ENCODE data around the gene PLEKHM2. TPM values are rescaled to one million over a fixed set of nuclear protein-coding genes. Genes with fewer than 3 reads are reported as not detected.
A peak's percentile ranks its signal among the peaks of the same experiment; 100 is the strongest.

PLEKHM2 gene
- total RNA-seq, 2 experiments from 2014 or later: 48.2 to 50.1 TPM

DNA sequence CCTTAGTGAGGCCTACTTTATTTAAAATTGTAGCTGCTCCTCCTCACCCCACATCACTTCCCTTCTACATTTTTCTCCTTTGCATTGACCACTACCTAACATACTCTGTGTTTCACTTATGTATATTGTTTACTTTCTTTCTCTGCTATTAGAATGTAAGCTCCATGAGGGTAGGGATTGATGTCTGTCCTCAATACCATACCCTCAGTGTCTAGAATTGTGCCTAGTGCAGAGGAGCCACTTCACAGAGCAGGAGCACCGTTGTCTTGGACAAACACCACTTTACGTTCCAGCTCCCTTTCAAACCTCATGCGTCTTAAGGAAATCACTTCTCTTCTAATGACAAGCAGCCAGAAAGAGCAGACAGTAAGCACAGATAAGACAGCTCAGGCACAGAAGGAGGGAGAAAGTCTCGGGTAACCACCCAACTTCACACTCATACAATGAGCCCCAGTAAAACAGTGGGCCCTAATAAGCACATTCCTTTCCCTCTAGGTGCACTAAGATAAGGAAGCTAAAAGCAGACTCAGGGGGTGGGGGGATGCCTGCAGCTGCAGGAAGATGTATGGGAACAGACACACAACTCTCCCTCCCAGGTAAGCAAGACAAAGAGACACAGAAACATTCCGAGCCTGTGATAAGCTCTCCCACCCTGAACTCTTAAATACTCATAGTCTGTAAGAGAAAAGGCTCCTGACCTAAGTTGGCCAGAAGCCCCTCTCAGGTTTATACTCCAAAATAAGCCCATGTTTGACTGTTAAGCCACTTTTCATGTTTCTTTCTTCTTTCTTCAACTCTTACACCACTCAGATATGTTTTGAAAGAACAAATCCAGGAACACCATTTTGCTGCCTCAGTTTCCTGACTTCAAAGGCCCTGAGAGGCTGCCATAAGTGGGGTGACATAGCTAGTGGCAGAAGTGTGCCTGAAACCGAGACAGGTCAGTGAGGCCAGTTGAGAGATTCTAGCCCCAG lies 7.1 kb upstream of the PLEKHM2 start:
- no peaks in the 10 kb centered on the region for H3K27me3 Mint-ChIP-seq
- intact Hi-C loops (cut with DNase I, micrococcal nuclease): loop anchor here in 1 of 2 experiments (5.0 kb wide), 1 partner anchor 150 kb away; the partner anchor contains the start of gene DNAJC16
- no peak overlapping the region for H3K27ac Mint-ChIP-seq
- no peaks in the 10 kb centered on the region for H3K9me3 Mint-ChIP-seq (ENCODE audit: low read depth)
- ChIA-PET POLR2A (interaction anchor here (0.6 kb wide), 1 partner anchor 59 kb away, joined by 3 read pairs; no protein-coding TSS in a partner anchor), CTCF (interaction anchor here (0.8 to 1.6 kb wide), 3 partner anchors 9 to 22 kb away, joined by 3 to 7 read pairs (median 5); no protein-coding TSS in a partner anchor)
- DNase-seq (no peak), ATAC-seq (no peak)
- peaks cover 25% of the 10 kb centered on the region for H3K4me1 Mint-ChIP-seq
- H3K4me3 Mint-ChIP-seq: no peak overlapping the region
- H3K36me3 Mint-ChIP-seq (ENCODE audit: low read depth): no peaks in the 10 kb centered on the region

DNA sequence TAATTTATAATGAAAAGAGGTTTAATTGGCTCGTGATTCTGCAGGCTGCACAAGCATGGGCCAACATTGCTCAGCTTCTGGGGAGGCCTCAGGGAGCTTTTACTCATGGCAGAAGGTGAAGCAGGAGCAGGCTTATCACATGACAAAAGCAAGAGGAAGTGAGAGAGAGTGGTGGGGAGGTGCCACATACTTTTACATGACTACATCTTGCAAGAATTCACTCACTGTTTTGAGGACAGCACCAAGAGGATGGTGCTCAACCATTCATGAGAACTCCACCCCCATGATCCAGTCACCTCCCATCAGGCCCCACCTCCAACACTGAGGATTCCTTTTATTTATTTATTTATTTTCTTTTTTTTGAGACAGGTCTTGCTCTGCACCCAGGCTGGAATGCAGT lies 5.5 kb upstream of the PLEKHM2 start:
- ATAC-seq (peak; percentile 79), DNase-seq (peak; percentile 32)
- Mint-ChIP-seq H3K4me1 (peaks cover 25% of the 10 kb centered on the region), H3K36me3 (ENCODE audit: low read depth) (no peaks in the 10 kb centered on the region), H3K27me3 (no peaks in the 10 kb centered on the region), H3K9me3 (ENCODE audit: low read depth) (no peaks in the 10 kb centered on the region), H3K4me3 (no peak overlapping the region), H3K27ac (no peak overlapping the region)
- intact Hi-C loops (cut with DNase I, micrococcal nuclease): loop anchor here in 1 of 2 experiments (5.0 kb wide), 1 partner anchor 151 kb away; the partner anchor contains the start of gene DNAJC16
- CTCF ChIA-PET: interaction anchor here (0.5 to 0.9 kb wide), 3 partner anchors 8 to 69 kb away, joined by 3 read pairs; no protein-coding TSS in a partner anchor
- POLR2A ChIA-PET: no interaction called here

DNA sequence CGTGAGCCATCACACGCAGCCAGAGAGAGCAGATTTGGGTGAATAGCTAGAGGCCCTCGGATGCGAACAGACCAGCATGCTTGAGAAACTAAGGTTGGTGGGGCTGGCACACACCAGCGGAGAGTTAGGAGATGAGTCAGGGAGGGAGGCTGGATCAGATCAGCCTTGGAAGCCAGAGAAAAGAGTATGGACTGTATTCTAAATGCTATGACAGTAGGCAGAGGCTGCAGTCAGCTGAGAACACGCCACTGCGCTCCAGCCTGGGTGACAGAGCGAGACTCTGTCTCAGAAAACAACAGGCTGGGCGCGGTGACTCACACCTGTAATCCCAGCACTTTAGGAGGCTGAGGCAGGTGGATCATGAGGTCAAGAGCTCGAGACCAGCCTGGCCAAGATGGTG lies 4.0 kb upstream of the PLEKHM2 start:
- no peak overlapping the region for H3K27ac Mint-ChIP-seq
- H3K4me1 Mint-ChIP-seq: peaks cover 28% of the 10 kb centered on the region
- H3K36me3 Mint-ChIP-seq (ENCODE audit: low read depth): no peaks in the 10 kb centered on the region
- ChIA-PET POLR2A (interaction anchor here (0.6 to 0.7 kb wide), 3 partner anchors 8 to 101 kb away, joined by 4 to 6 read pairs (median 6); no protein-coding TSS in a partner anchor), CTCF (interaction anchor here (0.7 to 1.2 kb wide), 2 partner anchors 11 to 203 kb away, joined by 3 read pairs; no protein-coding TSS in a partner anchor)
- no peak overlapping the region for H3K4me3 Mint-ChIP-seq
- ATAC-seq (no peak), DNase-seq (peak; percentile 44)
- no peaks in the 10 kb centered on the region for H3K9me3 Mint-ChIP-seq (ENCODE audit: low read depth)
- no peaks in the 10 kb centered on the region for H3K27me3 Mint-ChIP-seq
- intact Hi-C loops (cut with DNase I, micrococcal nuclease): loop anchor here in 1 of 2 experiments (1.0 to 10.0 kb wide), 6 partner anchors 63 to 1975 kb away; partner anchors contain the start of genes DDI2, DNAJC16, FHAD1 and PRDM2

GRCh38 chr1:15680561-15681348 lies 3.4 kb upstream of the PLEKHM2 start:
- Mint-ChIP-seq H3K9me3 (ENCODE audit: low read depth) (no peaks in the 10 kb centered on the region), H3K4me3 (no peak overlapping the region), H3K4me1 (peaks cover 34% of the 10 kb centered on the region), H3K36me3 (ENCODE audit: low read depth) (peaks cover 2% of the 10 kb centered on the region), H3K27ac (peak overlapping the region; percentile 64), H3K27me3 (no peaks in the 10 kb centered on the region)
- intact Hi-C loops (cut with DNase I, micrococcal nuclease): loop anchor here in 1 of 2 experiments (1.0 to 10.0 kb wide), 6 partner anchors 63 to 1976 kb away; partner anchors contain the start of genes DDI2, DNAJC16, FHAD1 and PRDM2
- DNase-seq: peak; percentile 52
- POLR2A ChIA-PET: interaction anchor here (0.6 to 0.7 kb wide), 5 partner anchors 9 to 273 kb away, joined by 3 to 6 read pairs (median 4); no protein-coding TSS in a partner anchor
- CTCF ChIA-PET: interaction anchor here (0.6 kb wide), 1 partner anchor 158 kb away, joined by 3 read pairs; no protein-coding TSS in a partner anchor
- ATAC-seq: peak; percentile 59

DNA sequence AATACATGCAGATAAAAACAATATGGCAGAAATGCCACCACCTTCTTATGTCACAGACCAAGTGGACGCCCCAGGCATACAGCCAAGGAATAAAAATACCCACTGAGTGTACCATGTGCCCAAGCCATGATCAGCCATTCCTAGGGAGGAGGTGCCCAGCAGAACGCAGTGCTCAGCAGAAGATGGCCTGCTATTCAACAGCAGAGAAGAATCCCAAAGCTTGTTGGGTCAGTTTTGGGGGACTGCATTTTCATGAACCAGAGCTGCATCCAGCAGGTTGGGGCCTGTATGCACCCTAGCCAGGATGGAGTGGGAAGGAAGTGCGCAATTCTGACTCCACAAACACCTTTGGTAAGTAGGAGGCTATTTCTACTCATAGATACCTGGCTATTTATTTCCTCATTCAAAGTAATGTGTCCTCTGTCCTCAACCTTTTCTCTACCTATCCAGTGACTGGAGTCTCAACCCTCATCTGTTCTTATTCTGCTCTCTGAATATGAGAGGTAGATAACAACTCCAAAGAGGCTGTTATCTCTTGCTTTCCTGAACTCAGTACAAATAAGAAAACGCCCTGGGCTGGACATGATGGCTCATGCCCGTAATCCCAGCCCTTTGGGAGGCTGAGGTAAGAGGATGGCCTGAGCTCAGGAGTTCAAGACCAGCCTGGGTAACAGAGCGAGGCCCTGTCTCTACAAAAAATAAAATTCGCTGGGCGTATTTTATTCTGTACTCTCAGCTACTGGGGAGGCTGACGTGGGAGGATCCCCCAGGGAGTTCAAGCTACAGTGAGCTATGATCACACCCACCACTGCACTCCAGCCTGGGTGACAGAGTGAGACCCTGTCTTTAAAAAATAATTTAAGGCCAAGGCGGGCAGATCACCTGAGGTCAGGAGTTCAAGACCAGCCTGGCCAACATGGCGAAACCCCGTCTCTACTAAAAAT lies 2.5 kb upstream of the PLEKHM2 start:
- peaks cover 6% of the 10 kb centered on the region for H3K36me3 Mint-ChIP-seq (ENCODE audit: low read depth)
- no peaks in the 10 kb centered on the region for H3K9me3 Mint-ChIP-seq (ENCODE audit: low read depth)
- no peaks in the 10 kb centered on the region for H3K27me3 Mint-ChIP-seq
- no peak for ATAC-seq
- intact Hi-C loops (cut with DNase I, micrococcal nuclease): loop anchor here in 1 of 2 experiments (2.0 to 10.0 kb wide), 4 partner anchors 156 to 1977 kb away; partner anchors contain the start of genes FHAD1 and PRDM2
- DNase-seq: no peak
- CTCF ChIA-PET: interaction anchor here (0.8 to 1.1 kb wide), 2 partner anchors 8 to 49 kb away, joined by 3 read pairs; no protein-coding TSS in a partner anchor
- no peak overlapping the region for H3K4me3 Mint-ChIP-seq
- peaks cover 40% of the 10 kb centered on the region for H3K4me1 Mint-ChIP-seq
- POLR2A ChIA-PET: interaction anchor here (0.6 to 0.7 kb wide), 2 partner anchors 38 to 272 kb away, joined by 3 to 4 read pairs; no protein-coding TSS in a partner anchor
- peak overlapping the region; percentile 64 for H3K27ac Mint-ChIP-seq

- Mint-ChIP-seq H3K27me3 (no peaks in the 10 kb centered on the region), H3K9me3 (ENCODE audit: low read depth) (no peaks in the 10 kb centered on the region), H3K27ac (peak overlapping the region; percentile 62), H3K4me3 (peak overlapping the region; percentile 41), H3K4me1 (peaks cover 52% of the 10 kb centered on the region), H3K36me3 (ENCODE audit: low read depth) (peaks cover 12% of the 10 kb centered on the region)
- intact Hi-C loops (cut with DNase I, micrococcal nuclease): loop anchor here in 1 of 2 experiments (5.0 to 10.0 kb wide), 3 partner anchors 154 to 1978 kb away; partner anchors contain the start of genes FHAD1 and PRDM2
- ChIA-PET POLR2A (no interaction called here), CTCF (interaction anchor here (0.8 kb wide), 1 partner anchor 50 kb away, joined by 3 read pairs; no protein-coding TSS in a partner anchor)
- no peak for ATAC-seq
- DNase-seq: no peak
These were observed 1.2 kb upstream of the PLEKHM2 start for GRCh38 chr1:15682936-15683341.

- DNase-seq: no peak
- peak overlapping the region; percentile 41 for H3K4me3 Mint-ChIP-seq
- peak overlapping the region; percentile 76 for H3K27ac Mint-ChIP-seq
- no peak for ATAC-seq
- H3K9me3 Mint-ChIP-seq (ENCODE audit: low read depth): no peaks in the 10 kb centered on the region
- no peaks in the 10 kb centered on the region for H3K27me3 Mint-ChIP-seq
- ChIA-PET POLR2A (no interaction called here), CTCF (no interaction called here)
- H3K36me3 Mint-ChIP-seq (ENCODE audit: low read depth): peaks cover 16% of the 10 kb centered on the region
- intact Hi-C loops (cut with DNase I, micrococcal nuclease): loop anchor here (1.0 to 10.0 kb wide), 7 partner anchors 66 to 1979 kb away; partner anchors contain the start of genes DDI2 (in 2 of the 2), CASP9 (in 1 of the 2), FHAD1 (in 1 of the 2) and PRDM2 (in 1 of the 2)
- peaks cover 54% of the 10 kb centered on the region for H3K4me1 Mint-ChIP-seq
These were observed 628 bp upstream of the PLEKHM2 start for GRCh38 chr1:15683345-15684039.

GRCh38 chr1:15684468-15685291 lies 560 bp downstream of the PLEKHM2 start:
- Mint-ChIP-seq H3K27ac (peak overlapping the region; percentile 92), H3K4me1 (peaks cover 53% of the 10 kb centered on the region), H3K4me3 (peak overlapping the region; percentile 86), H3K9me3 (ENCODE audit: low read depth) (no peaks in the 10 kb centered on the region), H3K27me3 (no peaks in the 10 kb centered on the region), H3K36me3 (ENCODE audit: low read depth) (peaks cover 19% of the 10 kb centered on the region)
- CTCF ChIA-PET: interaction anchor here (0.8 to 1.8 kb wide), 6 partner anchors 8 to 81 kb away, joined by 3 to 7 read pairs (median 4); no protein-coding TSS in a partner anchor
- intact Hi-C loops (cut with DNase I, micrococcal nuclease): loop anchor here (1.0 to 10.0 kb wide), 7 partner anchors 67 to 1980 kb away; partner anchors contain the start of genes DDI2 (in 2 of the 2), CASP9 (in 1 of the 2), FHAD1 (in 1 of the 2) and PRDM2 (in 1 of the 2)
- POLR2A ChIA-PET: interaction anchor here (0.6 kb wide), 1 partner anchor 30 kb away, joined by 4 read pairs; no protein-coding TSS in a partner anchor
- DNase-seq: peak; percentile 60
- peak; percentile 37 for ATAC-seq

All from activated CD4-positive, alpha-beta T cell treated with anti-CD3 and anti-CD28 coated beads for 36 hours (primary cell).